DMS79 treated with DMSO at 0.1 percent for 48 hours (cell line): ENCODE results near the gene GDF15.
A peak's percentile ranks its signal among the peaks of the same experiment; 100 is the strongest.
"Not testable (repeated sequence)": the region's sequence is repeated elsewhere in the genome, so short reads cannot be mapped to it uniquely, and the experiment has no call there.

Source experiments
- DNase-seq: peaks from one replicate; lab custom pipeline; 2025; lab: John Stamatoyannopoulos, UW

GDF15 gene

DNA sequence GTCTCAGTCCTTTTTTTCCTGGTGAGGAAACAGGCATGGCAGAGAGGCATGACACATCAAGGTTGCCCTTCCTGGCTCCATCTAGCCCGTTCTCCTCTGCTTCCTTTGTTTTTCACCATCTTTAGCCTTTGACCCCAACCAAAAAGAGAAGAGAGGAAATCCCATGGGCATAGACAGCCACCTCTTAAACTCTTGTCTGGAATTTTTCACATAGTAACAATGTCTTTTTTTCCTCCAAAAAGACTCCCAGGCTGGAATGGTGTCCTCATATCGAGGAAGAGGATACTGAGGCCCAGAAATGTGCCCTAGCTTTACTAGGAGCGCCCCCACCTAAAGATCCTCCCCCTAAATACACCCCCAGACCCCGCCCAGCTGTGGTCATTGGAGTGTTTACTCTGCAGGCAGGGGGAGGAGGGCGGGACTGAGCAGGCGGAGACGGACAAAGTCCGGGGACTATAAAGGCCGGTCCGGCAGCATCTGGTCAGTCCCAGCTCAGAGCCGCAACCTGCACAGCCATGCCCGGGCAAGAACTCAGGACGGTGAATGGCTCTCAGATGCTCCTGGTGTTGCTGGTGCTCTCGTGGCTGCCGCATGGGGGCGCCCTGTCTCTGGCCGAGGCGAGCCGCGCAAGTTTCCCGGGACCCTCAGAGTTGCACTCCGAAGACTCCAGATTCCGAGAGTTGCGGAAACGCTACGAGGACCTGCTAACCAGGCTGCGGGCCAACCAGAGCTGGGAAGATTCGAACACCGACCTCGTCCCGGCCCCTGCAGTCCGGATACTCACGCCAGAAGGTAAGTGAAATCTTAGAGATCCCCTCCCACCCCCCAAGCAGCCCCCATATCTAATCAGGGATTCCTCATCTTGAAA lies at the start of gene GDF15:
GDF15 (plus strand) TSS at position 484 of the 868 bp plus-strand sequence; CDS start at position 516, 32 bp downstream.
- DNase-seq: no peak

GRCh38 chr19:18338541-18338940 lies 47.4 kb upstream of the GDF15 start:
- no peak for DNase-seq

GRCh38 chr19:18339723-18340122 lies 46.2 kb upstream of the GDF15 start:
- no peak for DNase-seq

DNA sequence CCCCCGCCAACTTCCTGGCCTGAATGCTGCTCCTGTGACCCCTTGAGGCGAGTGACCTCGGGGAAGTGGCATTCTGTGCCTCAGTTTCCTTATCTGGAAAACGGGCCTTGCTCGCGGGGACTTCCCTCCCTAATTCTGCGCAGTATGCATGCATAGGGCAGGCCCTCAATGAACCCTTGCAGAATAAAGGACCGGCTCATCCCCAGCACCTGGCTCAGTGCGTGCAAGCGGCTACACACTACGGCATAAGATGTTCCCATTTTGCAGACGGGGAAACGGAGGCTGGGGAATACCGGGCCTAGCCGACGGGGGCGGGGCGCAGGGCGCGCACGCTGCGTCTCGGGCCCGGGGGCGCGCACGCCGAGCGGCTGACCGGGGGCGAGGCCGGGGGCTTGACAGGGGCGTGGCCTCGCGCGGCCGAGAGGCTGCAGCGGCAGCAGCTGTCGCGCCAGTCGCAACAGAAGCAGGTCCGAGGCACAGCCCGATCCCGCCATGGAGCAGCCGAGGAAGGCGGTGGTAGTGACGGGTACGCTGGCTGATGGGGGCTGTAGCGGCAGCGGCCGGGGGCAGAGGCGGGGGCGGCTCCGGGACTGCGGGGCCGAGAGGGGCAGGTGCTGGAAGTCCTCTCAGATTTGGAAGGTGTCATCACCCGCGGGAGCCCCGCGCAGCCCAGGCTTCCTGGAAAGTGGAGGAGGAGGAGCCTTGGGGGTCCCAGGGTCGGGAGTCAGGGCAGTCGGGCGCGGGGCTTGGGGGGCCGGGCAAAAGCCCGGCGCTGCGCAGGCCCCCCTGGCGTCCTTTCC lies 45.6 kb upstream of the GDF15 start, which contains the start of gene PGPEP1:
PGPEP1 (plus strand) TSS at position 409 of the 800 bp plus-strand sequence; CDS start at position 493, 84 bp downstream.
- peak; percentile 48 for DNase-seq

DNA sequence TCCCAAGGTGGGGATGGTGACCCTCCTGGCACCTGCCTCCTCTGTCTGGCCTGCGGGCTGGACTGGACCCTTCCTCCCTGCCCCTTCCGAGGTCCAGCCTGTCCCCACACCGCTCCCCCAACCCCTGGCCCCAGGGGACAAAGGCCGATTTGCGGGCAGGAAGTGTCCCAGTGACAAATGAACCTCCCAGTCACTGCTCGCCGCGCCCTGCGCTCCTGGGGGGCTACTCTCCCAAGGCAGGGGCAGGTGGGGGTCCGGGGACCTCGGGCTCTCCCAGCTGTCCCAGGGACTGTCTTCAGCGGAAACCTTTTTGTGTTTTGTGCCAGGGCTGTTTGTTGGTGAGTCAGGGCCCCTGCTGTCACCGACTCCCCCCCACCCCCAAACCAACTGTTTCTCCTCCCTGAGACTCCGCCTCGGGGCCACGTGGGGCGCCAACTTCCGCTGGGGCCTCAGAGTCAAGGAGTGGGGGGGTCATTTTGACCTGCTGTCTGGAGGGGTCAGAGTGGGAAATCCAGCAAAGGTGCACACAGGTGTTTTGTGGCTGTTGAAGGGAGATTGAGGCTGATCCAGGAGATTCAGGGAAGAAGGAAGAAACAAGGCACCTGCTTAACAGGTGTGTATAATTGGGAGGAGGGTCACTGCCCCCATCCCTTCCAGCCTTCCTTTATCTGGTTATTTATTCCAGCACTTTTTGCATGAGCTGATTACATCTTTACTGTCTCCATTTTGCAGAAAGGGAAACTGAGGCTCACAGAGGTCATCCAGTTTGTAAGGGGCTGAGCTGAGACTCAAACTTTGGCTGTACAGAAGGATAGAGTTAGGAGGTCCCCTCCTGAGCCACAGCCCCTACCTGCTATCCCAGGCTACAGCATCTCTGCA lies 44.7 kb upstream of the GDF15 start:
- peak; percentile 25 for DNase-seq

DNA sequence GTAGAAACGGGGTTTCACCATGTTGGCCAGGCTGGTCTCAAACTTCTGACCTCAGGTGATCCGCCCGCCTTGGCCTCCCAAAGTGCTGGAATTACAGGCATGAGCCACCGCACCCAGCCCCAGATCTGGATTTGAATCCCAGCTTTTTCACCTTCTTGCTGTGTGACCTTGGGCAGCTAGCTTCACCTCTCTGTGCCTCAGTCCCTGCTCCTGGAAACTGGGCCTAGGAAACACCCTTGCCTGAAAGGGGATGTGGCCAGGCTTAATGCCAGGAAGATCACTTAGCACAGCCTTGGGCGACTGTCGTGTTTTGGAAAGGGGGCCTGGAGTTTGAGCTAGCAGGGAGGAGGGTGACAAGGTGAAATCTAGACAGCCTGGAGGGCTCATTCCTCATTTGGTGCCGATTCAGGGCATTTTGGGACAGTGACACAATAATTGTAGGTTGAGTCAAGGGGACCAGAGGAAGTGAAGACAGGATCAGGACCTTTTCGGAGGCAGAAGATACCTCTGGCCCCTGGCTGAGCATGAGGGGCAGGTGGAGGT lies 43.8 kb upstream of the GDF15 start:
- no peak for DNase-seq

GRCh38 chr19:18344582-18344950 lies 41.4 kb upstream of the GDF15 start:
- DNase-seq: no peak

DNA sequence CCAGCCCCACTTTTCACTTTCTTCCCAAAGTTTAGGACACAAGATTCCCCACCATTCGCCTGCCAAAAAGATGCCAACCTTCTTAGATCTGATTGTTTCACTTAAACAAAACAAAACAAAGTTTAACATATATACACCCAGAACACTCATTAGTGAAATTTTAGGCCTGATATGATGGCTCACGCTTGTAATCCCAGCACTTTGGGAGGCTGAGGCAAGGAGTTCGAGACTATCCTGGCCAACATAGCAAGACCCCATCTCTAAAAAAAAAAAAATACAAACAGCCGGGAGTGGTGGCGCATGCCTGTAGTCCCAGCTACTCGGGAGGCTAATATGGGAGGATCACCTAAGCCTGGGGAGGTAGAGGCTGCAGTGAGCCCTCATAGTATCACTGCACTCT lies 40.7 kb upstream of the GDF15 start:
- DNase-seq: no peak

GRCh38 chr19:18346091-18346490 lies 39.9 kb upstream of the GDF15 start:
- DNase-seq: no peak

GRCh38 chr19:18348171-18348570 lies 37.8 kb upstream of the GDF15 start:
- DNase-seq: no peak

GRCh38 chr19:18348818-18349339 lies 37.1 kb upstream of the GDF15 start:
- DNase-seq: not testable (repeated sequence)

- peak; percentile 17 for DNase-seq
Observed at GRCh38 chr19:18349524-18350128, 36.3 kb upstream of the GDF15 start.

GRCh38 chr19:18350490-18350889 lies 35.5 kb upstream of the GDF15 start:
- DNase-seq: no peak

GRCh38 chr19:18351544-18351943 lies 34.4 kb upstream of the GDF15 start:
- no peak for DNase-seq

DNA sequence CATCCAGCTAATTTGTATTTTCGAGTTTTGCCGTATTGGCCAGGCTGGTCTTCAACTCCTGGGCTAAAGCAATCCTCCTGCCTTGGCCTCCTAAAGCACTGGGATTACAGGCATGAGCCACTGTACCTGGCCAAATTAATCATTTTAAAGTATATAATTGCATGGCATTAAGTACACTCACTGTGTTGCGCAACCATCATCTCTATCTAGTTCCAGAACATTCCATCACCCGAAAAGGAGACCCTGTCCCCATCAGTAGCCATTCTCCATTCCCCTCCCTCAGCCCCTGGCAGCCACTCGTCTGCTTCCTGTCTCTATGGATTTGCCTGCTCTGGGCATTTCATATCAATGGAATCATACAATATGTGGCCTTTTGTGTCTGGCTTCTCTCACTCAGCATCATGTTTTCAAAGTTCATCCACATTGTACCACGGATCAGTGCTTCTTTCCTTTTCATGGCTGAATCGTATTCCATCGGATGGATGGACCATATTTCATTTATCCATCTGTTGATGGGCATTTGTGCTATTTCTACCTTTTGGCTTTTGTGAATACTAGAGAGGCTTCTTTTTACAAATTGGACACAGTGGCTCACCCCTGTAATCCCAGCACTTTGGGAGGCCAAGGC lies 32.5 kb upstream of the GDF15 start:
- DNase-seq: no peak

DNA sequence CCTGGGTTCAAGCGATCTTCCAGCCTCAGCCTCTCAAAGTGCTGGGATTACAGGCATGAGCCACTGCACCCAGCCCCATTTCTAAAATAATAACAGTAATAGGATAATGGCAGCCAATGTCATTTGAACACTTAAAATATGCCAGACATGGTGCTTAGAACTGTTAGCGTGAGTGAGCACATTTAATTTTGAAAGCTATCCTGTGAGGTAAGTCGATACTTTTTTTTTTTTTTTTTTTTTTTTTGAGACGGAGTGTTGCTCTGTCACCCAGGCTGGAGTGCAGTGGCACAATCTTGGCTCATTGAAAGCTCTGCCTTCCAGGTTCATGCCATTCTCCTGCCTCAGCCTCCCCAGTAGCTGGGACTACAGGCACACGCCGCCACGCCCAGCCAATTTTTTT lies 31.2 kb upstream of the GDF15 start:
- not testable (repeated sequence) for DNase-seq

GRCh38 chr19:18357041-18357440 lies 28.9 kb upstream of the GDF15 start:
- no peak for DNase-seq

DNA sequence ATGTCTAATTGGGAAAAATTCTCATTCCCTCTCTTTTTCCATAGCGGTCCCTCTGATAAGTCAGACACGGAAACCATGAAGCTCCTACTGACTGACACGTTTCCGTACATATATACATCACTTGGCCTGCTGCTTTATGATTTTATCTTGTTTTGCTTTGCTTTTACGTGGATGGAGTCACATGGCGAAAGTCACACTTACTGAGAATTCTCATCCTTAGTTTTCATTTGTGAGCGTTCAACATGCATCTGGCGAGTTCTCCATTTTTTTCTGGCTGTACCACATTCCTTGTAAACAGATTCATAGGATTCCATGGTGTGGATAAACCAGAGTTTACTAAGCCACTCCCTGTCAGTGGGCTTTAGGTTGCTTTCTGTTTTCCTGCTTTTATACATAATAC lies 24.3 kb upstream of the GDF15 start:
- no peak for DNase-seq

GRCh38 chr19:18362934-18363542 lies 22.9 kb upstream of the GDF15 start:
- DNase-seq: no peak

DNA sequence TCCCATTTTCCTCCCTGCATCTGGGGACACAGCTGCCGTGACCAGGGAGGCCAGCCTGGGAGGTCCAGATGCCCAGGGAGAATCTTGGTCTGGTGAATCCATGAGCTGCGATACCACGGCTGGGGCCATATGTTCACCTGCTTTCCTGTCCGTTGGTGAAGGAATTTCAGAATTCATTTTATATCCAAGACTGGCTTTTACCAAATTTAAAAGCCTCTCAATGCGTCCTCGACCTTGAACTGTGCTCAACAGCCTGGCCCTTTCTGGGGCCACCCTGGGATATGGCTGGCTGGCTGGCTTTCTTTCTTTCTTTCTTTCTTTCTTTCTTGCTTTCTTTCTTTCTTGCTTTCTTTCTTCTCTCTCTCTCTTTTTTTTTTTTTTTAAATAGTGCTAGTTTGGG lies 22.2 kb upstream of the GDF15 start:
- no peak for DNase-seq
